LoVo (cell line): ENCODE results near the gene TMEM120B.
A peak's percentile ranks its signal among the peaks of the same experiment; 100 is the strongest.

ENCODE experiments used
- DNase-seq: peaks from one replicate; pipeline ENCODE4 v3.0.0-alpha.2; 2016; ENCODE audit warnings: low spot score

TMEM120B gene

GRCh38 chr12:121804417-121805111 lies 92.0 kb downstream of the TMEM120B start:
- DNase-seq = no peak

- DNase-seq = no peak
Observed at GRCh38 chr12:121805171-121806008, 92.8 kb downstream of the TMEM120B start.

GRCh38 chr12:121806009-121806545 lies 93.5 kb downstream of the TMEM120B start:
- DNase-seq = no peak

- DNase-seq = no peak
Observed at GRCh38 chr12:121806546-121807423, 94.2 kb downstream of the TMEM120B start.

GRCh38 chr12:121807642-121808347 lies 95.2 kb downstream of the TMEM120B start:
- DNase-seq = no peak

- no peak for DNase-seq
Observed at GRCh38 chr12:121808623-121809022, 96.1 kb downstream of the TMEM120B start.

GRCh38 chr12:121809712-121810116 lies 97.2 kb downstream of the TMEM120B start:
- DNase-seq = no peak

GRCh38 chr12:121810234-121810817 lies 97.8 kb downstream of the TMEM120B start:
- DNase-seq = no peak

- DNase-seq = no peak
Observed at GRCh38 chr12:121810833-121811433, 98.4 kb downstream of the TMEM120B start.

- peak; percentile 80 for DNase-seq
Observed at GRCh38 chr12:121811434-121812319, 99.1 kb downstream of the TMEM120B start.

GRCh38 chr12:121812320-121812871 lies 99.8 kb downstream of the TMEM120B start:
- no peak for DNase-seq

- DNase-seq = no peak
Observed at GRCh38 chr12:121812921-121813896, 100.7 kb downstream of the TMEM120B start.

GRCh38 chr12:121813951-121814350 lies 101.4 kb downstream of the TMEM120B start:
- DNase-seq = no peak

- DNase-seq = no peak
Observed at GRCh38 chr12:121814429-121815119, 102.0 kb downstream of the TMEM120B start.

GRCh38 chr12:121815263-121815662 lies 102.7 kb downstream of the TMEM120B start:
- no peak for DNase-seq

- DNase-seq = no peak
Observed at GRCh38 chr12:121816925-121817647, 104.5 kb downstream of the TMEM120B start.

- no peak for DNase-seq
Observed at GRCh38 chr12:121817648-121818043, 105.1 kb downstream of the TMEM120B start.
